Fibroblast of lung (primary cell): ENCODE results near the gene ALOX5.

Experiments
- CTCF ChIP-seq, 2 donors: IDR thresholded peaks in 1 of 2; conservative IDR thresholded peaks in 1 of 2; 1 replicate in 1 of 2; 2 replicates in 1 of 2; pipeline ENCODE4 v1.5.1; 2011 to 2012; ENCODE audit warnings: low read length in 2 of 2, control low read depth in 1 of 2, inconsistent platforms in 1 of 2, low read depth in 1 of 2, mild to moderate bottlenecking in 1 of 2
- EZH2 ChIP-seq: IDR thresholded peaks from 2 replicates; pipeline ENCODE4 v1.5.1; 2012; ENCODE audit warnings: low read length, control low read depth, mild to moderate bottlenecking; ENCODE audit errors: missing control alignments

- TF ChIP-seq CTCF (conservative IDR thresholded peaks at IDR 0.05 in 1 of 2, IDR thresholded peaks at IDR 0.05 in 1 of 2; ENCODE audit: low read depth in 1 of 2, low read length in 2 of 2) (no peak), EZH2 (no peak)
These were observed 114.3 kb downstream of the ALOX5 start for GRCh38 chr10:45488365-45488764.
